Hepatic stellate cell (primary cell): Measurements from ENCODE around the gene AKR1C8.

ENCODE experiments used
- DNase-seq: peaks from one replicate; pipeline ENCODE4 v3.0.0; 2011; ENCODE audit warnings: low spot score

Gene AKR1C8

GRCh38 chr10:5107860-5108526 is 77.0 kb downstream of the AKR1C8 start:
- DNase-seq, result no peak

GRCh38 chr10:5106553-5106952 is 78.4 kb downstream of the AKR1C8 start:
- DNase-seq, result no peak

- no peak for DNase-seq
These were observed 79.3 kb downstream of the AKR1C8 start for GRCh38 chr10:5105626-5106025.
